Measurements from ENCODE around the gene SZT2.

DNA sequence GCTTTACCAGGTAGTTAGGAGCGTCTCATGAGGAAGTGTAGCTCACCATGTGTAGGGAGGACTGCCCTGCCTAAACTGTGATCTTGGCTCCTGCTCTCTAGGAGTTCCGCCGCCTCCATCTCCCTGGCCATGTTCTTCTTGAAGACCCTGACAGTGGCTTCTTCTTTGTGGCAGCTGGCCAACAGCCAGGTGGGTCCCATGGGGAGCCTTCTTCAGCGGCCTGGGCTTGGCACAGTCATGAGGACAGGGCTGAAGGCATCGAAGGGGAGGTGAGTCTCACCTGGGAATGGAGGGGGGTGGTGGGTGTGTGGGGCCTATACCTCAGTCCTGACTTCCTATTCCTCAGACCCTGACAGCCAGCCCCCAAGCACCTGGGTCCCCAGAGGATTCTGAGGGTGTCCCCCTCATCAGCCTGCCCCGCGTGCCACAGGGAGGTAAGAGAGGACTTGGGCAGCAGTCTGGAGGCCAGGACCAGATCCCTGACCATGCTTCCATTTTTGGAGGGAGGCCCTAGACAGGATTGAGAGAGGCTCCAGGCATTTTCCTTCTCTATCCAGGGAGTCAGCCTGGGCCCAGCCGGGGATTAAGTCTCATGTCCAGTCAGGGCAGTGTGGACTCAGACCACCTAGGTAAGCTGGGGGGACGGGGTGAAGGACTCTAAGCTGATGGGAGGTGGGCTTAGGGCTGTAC is 42.6 kb downstream of the SZT2 start:
- TF ChIP-seq, protein P1, sequence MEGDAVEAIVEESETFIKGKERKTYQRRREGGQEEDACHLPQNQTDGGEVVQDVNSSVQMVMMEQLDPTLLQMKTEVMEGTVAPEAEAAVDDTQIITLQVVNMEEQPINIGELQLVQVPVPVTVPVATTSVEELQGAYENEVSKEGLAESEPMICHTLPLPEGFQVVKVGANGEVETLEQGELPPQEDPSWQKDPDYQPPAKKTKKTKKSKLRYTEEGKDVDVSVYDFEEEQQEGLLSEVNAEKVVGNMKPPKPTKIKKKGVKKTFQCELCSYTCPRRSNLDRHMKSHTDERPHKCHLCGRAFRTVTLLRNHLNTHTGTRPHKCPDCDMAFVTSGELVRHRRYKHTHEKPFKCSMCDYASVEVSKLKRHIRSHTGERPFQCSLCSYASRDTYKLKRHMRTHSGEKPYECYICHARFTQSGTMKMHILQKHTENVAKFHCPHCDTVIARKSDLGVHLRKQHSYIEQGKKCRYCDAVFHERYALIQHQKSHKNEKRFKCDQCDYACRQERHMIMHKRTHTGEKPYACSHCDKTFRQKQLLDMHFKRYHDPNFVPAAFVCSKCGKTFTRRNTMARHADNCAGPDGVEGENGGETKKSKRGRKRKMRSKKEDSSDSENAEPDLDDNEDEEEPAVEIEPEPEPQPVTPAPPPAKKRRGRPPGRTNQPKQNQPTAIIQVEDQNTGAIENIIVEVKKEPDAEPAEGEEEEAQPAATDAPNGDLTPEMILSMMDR (IDR thresholded peaks at IDR 0.05) = no peak
- TF ChIP-seq POLR2A (IDR thresholded peaks at IDR 0.05) (no peak), EP300 (IDR thresholded peaks at IDR 0.05) (no peak)

Data from tibial nerve (tissue), 4 donors.